UCSD-AML1 (cell line): ENCODE results near the gene SLC12A8.

Experiments used
- DNase-seq: peaks from one replicate; lab custom pipeline; 2025; ENCODE audit not compliant: unreplicated experiment; lab: John Stamatoyannopoulos, UW

The SLC12A8 gene

GRCh38 chr3:125079675-125080045 is 132.9 kb downstream of the SLC12A8 start:
- DNase-seq = no peak

GRCh38 chr3:125078951-125079674 is 133.4 kb downstream of the SLC12A8 start:
- DNase-seq = no peak

DNA sequence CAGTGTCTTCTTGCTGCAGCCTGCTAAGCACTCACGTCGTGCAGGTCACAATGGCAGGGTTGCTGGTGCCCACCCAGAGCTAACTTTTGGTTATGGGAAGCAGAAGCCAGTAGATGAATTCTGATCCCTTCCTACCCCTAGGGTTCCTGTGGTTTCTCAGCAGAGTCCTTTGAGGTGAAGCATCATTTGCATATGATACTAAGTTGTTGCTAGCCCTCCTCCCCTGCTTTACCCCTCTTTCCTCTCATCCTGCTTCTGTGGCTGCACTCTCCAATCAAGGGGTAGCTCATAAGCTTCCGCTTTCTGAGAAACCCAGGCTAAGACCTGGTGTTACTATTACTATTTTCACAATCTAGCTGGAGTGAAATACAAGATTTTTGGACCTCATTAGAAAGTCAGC is 134.7 kb downstream of the SLC12A8 start:
- DNase-seq = no peak

GRCh38 chr3:125076464-125076863 is 136.1 kb downstream of the SLC12A8 start:
- DNase-seq = no peak

GRCh38 chr3:125075738-125076137 is 136.8 kb downstream of the SLC12A8 start:
- DNase-seq = no peak

- DNase-seq = no peak
These were observed 139.1 kb downstream of the SLC12A8 start for GRCh38 chr3:125073390-125073905.

DNA sequence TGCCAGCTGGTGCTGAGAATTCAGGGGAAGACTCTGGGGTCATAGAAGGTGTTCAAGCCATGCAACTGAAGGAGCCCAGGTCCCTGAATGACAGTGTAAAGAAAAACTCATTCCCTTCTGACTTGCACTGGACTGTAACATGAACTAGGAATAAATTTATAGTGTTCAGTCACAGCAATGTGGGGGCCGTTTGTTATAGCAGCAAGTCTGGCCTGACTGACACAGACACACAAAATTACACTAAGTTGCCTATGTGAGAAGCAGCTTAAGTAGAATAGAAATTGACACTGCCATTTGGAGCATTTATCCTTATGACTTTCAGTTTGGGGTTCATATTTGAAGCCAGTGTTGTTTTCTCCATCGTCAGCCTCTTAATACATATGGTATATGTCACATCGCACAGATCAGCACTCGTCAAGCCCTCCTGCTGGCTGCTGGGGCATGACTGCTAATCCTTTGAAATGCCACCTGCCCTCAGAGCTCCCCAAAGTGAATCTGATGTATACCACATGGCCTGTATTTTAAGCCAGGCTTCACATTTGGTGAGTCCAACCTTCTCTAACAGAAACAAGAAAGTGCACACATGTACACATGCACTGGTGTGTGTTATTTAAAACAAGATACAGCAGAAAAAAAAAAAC is 139.7 kb downstream of the SLC12A8 start:
- DNase-seq = no peak

DNA sequence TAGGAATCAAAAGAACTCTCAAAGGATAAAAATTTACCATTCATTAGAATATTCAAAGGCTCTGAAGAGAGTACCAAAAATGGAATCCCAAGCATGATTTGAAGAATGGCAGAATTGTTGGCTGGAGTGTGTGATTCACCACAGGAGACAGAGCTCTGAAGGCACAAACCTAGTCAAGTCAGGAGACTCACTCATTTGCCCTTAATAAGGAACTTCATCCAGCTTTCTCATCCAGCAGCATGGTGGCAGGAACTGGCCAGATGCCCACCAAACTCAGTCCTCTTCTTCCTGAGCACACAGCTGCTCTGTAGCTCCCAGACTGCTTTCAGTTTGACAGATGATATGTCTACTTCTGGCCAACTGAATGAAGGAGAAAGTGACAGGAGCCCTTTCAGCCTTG is 140.2 kb downstream of the SLC12A8 start:
- DNase-seq = no peak

DNA sequence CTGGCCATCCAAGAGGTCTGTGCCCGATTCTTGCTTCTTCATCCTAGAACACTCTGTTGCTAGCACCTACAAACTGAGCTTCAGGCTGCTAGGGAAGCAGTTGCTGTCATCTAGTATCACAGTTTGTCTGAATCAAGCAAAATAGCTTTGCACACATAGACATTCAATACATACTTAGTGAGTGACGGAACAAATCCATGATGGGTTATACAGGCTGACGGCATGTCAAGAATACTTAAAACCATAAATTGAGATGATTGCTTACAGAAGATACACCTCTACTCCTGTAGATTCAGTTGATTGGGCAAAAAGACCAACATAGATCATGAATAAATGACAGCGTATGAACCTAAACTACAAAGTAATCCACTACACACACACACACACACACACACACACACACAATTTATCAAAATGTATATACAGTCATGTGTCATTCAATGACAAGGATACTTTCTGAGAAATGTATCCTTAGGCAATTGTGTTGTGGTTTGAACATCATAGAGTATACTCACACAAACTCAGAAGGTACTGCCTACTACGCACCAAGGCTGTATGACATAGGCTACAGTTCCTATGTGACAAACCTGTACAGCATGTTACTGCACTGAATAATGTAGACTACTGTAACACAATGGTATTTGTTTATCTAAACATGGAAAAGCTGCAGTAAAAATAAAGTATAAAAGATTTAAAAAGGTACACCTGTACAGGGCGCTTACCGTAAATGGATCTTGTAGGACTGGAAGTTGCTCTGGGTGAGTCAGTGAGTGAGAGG is 142.4 kb downstream of the SLC12A8 start:
- no peak for DNase-seq

- DNase-seq = no peak
These were observed 143.1 kb downstream of the SLC12A8 start for GRCh38 chr3:125069452-125069851.

DNA sequence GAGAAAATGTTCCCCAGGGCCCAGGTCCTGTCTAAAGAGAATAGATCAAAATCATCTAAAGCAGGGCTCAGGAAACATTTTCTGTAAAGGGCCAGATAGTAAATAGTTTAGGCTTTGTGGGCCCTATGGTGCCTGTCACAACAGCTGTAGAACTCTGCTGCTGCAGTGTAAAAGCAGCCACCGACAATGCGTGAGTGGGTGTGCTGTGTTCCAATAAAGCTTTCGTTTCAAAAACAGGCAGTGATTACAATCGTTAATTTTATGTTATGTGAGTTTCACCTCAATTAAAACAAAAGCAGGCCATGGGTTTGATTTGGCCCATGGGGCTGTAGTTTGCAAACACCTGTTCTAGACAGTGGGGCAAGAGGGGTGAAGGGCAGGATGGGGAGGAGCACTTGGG is 144.3 kb downstream of the SLC12A8 start:
- DNase-seq = no peak

DNA sequence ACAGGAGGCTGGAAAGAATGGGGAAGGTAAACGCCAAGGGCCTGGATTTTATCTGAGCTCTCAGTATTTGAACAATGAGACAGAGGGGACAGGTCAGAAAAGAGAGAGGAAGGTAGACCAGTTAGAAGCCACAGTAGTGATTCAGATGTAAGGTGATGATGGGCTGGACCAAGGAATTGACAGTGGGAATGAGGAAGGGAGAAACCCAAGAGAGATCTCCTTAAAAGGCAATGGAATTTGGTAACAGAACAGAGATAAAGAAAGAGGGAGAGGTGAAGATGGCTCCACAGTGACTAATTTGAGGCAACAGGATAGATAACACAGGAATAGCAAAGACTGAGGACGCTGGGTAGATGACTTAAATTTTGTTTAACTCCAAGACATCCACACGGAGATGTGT is 145.3 kb downstream of the SLC12A8 start:
- no peak for DNase-seq

DNA sequence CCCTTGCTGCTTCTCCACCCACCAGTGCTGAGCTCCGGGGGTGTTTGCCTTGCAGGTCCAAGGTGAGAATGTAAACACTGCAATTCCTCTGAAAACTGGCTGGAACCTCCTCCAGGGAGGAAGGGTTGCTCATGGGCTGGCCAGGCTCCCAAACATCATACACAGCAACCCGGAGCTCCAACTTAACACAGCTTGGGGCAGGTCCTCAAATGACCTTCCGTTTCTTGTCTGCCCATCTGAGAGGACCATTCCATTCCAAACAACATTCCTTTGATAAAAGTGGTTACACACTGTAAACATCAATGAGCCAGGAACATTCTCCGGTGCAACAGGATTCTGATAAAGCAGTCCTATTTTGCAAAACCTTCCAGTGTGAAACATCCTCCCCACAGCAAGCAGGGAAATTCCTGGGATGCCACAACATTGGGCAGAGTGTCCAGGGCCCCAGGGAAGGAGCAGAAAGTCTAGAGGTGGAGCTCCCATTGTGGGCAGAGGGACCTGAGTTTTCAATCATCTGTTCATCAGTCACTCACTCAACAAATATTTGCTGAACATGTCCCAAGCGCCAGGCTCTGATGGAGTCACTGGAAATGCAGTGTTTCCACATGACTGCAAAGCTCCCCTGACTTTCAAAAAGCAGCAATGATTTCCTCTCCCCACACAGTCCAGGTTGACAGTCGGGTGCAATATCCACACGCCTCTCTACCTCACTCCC is 149.5 kb downstream of the SLC12A8 start:
- DNase-seq = no peak

GRCh38 chr3:125061646-125062045 is 150.9 kb downstream of the SLC12A8 start:
- no peak for DNase-seq

DNA sequence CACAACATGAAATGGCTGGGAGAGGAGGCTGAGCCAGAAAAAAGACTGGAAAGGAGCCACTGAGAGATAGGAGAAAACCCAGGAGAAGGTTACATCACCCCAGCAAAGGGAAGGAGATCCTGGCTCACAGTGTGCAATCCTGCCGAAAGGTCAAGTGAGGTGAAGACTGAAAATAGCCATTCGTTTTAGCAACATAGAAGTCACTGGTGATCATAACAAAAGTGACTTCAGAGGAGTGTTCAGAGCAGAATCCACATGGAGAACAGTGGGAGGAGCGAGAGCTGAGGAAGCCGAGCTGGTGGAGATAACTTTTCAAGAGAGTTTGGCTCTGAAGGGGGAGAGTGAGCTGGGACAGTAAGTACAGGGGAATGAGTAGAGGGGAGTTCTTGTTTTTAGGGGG is 151.4 kb downstream of the SLC12A8 start:
- DNase-seq = no peak

DNA sequence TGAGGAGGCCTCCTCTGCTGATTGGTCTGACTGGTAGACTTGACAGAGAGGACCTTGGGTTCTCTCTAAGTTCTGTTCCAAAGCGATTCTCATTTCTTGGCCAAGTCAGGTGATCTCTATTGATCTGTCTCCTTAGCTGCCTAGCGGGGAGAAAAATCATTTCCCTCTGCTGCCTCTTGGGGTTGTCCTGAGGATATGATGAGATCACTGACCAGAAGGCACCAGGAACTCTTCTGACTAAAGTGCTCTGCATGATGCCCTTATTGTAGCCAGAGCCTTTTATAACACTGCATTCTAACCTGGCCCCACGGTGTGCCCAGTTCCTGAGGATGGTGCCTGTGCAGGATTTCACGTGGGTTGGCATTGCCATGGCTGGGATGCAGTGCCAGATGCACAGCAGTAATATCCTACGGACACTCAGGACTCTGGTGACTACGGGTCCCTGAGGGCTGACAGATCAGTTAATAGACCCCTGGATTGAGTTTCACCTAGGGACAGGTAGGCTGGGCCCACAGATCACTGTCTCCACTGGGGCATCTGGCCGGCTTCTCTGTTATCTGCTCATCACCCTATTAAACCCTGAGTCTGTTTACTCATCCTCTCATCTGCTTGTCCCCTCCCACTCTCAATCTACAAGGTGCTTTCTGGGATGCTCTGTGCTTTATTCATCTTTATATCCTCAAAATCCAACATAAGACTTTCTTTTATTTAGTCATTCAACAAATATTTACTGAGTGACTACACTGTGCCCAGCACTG is 152.9 kb downstream of the SLC12A8 start:
- no peak for DNase-seq

DNA sequence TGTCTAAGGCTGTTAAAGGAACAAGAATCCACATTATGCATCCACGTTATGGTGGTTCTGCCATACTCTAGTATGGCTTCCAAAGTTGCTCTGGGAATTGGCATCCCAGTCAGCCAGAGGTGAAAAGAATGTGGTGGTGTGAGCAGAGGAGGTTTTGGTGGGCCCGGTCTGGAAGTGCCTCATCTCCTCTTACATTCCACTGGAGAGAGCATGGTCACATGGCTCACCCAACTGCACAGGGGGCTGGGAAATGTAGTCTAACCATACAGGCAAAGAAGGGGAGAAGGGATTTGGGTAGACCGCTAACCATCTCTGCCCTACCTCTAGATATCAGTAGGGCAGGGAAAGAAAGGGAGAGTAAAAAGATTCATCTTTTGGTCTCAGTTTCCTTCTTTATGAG is 153.6 kb downstream of the SLC12A8 start:
- DNase-seq = no peak

DNA sequence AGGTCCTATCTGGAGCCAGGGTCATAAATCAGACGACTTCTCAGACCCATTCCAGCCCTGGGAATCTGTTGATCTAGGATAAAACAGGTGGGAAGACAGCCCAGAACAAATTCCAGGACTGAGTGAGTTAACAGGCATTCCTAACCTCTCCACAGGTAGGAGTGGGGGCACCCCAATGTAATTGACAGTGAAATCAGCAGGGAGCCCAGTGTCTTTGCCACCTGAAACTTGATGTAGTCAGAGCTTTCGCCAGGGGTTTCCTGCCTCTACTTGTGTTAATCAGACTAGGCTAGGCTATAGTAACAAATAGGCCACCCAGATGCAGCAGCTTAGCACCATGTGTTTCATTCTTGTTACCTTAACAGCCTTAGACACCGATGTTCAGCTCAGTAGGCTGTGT is 154.0 kb downstream of the SLC12A8 start:
- no peak for DNase-seq

GRCh38 chr3:125057186-125057850 is 155.2 kb downstream of the SLC12A8 start:
- DNase-seq = no peak
